Raji (cell line): ENCODE data around the gene TMC6.

Source experiments
- POLR2A ChIP-seq: IDR thresholded peaks from 2 replicates; pipeline ENCODE4 v1.6.1; 2011; ENCODE audit warnings: low read depth, low read length, control low read depth; ENCODE audit not compliant: insufficient read depth

TMC6 gene

GRCh38 chr17:78164748-78165607, 36.4 kb upstream of the TMC6 start:
- TF ChIP-seq POLR2A, result no peak

DNA sequence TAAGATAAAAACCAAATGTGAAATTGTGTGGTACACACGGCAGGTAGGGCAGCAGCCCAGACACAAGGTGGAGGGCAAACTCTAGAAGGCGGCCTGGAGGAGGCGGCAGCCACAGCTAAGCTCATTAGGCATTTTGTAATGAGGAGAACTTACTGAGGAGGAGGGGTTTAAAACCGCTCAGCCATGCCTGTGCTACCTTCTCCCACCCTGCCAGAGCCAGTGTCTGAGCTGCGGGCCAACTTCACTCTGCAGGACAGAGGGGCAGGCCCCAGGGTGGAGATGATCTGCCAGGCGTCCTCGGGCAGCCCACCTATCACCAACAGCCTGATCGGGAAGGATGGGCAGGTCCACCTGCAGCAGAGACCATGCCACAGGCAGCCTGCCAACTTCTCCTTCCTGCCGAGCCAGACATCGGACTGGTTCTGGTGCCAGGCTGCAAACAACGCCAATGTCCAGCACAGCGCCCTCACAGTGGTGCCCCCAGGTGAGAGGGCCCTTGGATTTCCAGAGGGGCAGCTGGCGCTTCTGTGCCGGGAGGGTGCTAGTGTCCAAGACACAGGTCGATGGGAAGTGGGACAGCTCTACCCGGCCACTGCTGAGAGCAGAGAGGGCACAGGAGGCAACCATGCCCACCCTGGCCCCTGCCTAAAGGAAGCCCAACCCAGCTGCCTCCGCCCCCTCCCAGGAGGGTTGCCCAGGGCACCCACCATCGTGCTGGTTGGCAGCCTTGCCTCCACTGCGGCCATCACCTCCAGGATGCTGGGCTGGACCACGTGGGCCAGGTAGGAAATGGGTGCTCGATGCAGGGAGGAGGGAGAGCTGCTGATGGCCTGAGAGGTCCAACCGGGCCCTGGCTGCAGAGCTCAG, 35.6 kb upstream of the TMC6 start:
- TF ChIP-seq POLR2A, result no peak

DNA sequence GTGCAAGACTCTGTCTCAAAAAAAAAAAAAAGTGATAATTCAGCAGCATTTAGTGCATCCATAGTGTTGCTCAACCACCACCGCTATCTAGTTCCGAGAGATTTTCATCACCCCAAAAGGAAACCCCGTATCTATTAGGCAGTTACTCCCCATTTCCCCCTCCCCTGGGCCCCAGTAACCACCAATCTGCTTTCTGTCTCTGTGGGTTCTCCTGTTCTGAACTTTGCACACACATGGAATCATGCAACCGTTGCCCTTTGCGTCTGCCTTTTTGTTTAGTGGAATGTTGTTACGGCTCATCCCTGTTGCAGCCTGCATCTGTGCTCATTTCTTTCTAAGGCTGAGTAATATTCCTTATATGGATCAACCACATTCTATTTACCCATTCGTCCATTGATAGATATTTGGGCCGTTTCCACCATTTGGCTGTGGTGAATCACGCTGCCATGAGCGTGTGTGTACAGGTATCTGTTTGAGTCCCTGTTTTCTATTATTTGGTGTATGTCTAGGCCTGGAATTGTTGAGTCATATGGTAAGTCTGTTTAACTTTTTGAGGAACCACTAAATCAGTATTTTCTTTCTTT, 31.1 kb upstream of the TMC6 start:
- no peak for TF ChIP-seq POLR2A

- peak; percentile 32; the same call in 1 of the 2 replicates for TF ChIP-seq POLR2A
These were observed 26.6 kb upstream of the TMC6 start for GRCh38 chr17:78154903-78155811.

GRCh38 chr17:78151514-78152008, 23.0 kb upstream of the TMC6 start:
- TF ChIP-seq POLR2A, result no peak

GRCh38 chr17:78148286-78149016, 19.9 kb upstream of the TMC6 start:
- TF ChIP-seq POLR2A, result no peak

DNA sequence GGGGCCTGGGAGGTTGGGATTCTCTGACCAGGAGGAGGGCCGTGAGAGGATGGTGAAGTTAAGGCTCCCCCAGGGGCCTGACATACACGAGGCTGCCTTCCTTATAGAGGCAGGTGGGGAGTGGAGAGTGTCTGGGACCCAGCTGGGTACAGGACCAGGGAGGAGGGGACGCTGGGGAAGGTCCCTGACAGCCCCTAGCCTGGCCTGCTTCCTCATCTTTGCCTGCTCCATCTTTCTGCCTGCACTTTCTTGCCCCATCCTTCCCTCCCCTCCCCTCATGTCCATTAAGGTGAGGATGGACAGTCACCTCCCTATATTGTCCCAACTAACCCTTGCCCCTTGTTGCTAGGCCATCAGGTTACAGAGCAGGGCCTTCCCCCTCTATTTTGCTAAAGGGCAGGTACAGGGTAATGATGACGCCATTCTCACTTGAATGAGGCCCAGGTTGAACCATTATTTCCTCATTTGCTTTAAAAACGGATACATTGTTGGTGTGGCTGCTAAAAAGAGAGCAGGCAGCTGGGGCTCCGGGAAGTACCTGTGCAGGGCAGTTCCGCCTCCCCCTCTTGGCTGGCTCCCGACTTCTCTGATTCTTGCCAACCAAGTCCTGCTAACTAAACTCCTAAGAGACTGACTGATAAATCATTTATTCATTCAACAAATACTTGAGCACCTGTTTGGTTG, 18.9 kb upstream of the TMC6 start:
- TF ChIP-seq POLR2A, result peak; percentile 54

DNA sequence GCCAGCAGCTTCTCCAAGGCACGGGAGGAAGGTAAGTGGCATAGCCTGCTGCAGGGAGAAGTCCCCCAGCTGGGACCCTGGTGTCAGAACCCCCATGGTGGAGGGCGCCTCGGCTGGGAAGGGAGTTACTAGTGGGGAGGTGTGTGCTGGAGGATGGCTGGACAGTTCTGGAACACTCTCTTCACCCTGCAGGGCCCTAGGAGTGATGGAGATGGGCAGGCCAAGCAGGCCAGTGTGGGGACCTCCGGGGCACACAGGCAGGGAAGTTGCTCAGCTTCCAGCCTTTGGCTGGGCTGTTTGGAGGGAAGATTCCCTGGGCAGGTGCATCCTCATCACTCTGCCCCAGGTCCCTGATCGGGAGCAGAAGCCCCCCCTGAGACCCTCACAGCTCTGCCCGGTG, 18.3 kb upstream of the TMC6 start:
- no peak for TF ChIP-seq POLR2A

- no peak for TF ChIP-seq POLR2A
These were observed 17.9 kb upstream of the TMC6 start for GRCh38 chr17:78146471-78146869.

DNA sequence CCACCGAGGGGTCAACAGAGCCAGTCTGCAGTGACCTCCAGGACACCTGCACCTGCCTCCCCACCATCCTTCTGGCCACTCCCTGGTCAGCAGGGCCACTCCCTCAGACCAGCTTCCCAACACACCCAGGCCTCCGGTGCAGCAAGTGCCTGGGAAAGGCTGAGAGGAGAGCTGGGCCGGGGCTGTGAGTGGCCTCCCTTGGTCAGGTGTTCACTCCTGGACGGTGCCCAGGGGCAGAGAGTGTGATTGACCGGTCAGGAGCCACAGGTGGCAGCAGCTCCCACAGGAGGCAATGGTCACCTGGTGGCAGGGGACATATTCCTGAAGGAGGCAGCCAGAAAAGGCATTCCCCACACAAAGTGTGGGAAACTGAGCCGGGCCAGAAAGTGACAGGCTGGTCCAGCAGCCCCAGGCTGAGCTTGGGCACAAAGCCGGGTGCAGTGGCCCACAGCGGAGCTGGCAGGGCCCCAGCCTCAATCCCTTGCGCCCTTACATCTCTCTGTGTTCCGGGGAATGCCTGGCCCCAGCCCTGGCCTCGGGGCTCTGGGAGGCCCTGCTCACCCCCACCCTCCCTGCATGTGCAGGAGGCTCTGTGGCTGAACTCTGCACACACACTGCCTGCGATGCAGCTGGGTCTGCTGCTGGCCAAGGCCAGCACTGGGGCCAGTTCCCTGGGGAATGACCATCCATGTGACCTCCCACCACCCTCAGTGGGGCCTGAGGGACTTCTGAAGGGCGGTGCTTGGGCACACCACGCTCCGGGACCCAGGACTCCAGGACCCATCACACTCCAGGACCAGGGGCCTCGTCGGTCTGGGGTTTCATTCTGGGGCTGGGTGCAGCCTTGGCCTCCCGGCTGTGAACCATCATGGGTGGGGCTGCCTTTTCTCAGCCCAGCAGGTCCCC, 16.4 kb upstream of the TMC6 start:
- TF ChIP-seq POLR2A, result no peak

DNA sequence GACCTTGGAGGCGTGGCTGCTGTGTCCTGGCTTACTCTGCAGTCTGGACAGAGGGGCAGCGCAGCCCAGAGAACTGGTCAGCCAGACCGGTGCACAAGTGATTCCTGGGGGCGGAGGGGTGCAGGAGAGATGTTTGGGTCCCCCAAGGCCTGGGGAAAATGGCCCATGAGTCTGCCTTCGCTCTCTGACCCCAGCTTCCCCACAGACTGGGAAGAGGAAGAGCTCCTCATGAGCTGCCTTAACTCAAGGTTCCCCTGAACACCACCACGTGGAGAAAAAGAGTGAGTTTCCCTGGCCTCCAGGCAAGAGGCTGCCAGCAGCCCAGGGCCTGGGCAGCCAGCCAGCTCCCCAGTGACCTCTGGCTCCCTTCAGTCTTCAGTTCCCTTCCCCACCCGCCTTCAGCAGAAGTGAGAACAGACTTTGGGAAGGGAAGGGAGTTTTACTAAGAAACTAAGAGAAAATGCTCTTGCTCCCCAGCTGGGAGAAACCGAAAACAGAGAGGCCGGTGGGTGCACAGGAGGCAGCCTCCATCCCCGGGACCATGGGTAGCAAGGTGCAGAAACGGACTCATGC, 15.7 kb upstream of the TMC6 start:
- no peak for TF ChIP-seq POLR2A
